ENCODE results near the gene DDX20. TPM values are rescaled to one million over a fixed set of nuclear protein-coding genes. Genes with fewer than 3 reads are reported as not detected.
A peak's percentile ranks its signal among the peaks of the same experiment; 100 is the strongest.

Gene DDX20
- total RNA-seq, 4 donors from 2014 or later, result 22.2 to 32.9 (median 29.2) TPM

- DNase-seq (no peak), ATAC-seq (no peak)
- intact Hi-C loops (cut with DNase I; ENCODE audit: low total_unique reads), result loop anchor here (1.0 to 10.0 kb wide), 4 partner anchors 12 to 623 kb away; partner anchors contain the start of genes CEPT1 and DRAM2
- no peaks in the 10 kb centered on the region for H3K9me3 ChIP-seq
- peaks cover 4 to 7% of the 10 kb centered on the region in 2 donors for H3K4me1 ChIP-seq
- H3K36me3 ChIP-seq, result peaks cover 0 to 47% of the 10 kb centered on the region in 2 donors
- H3K4me3 ChIP-seq, result no peak overlapping the region
- in situ Hi-C loops (cut with MboI; ENCODE audit: low sequenced_read_pairs in 4 of 4), result loop anchor here (5.0 to 25.0 kb wide), 5 partner anchors 103 to 631 kb away; partner anchors contain the start of genes CEPT1 (in 2 of the 4), DRAM2 (in 2 of the 4) and CHI3L2 (in 1 of the 4)
- no peaks in the 10 kb centered on the region for H3K27me3 ChIP-seq
- H3K27ac ChIP-seq, result peak overlapping the region in 3 of 4 donors; percentile 22 to 81 (median 69)
- no peak for TF ChIP-seq POLR2A (IDR thresholded peaks at IDR 0.05)
- TF ChIP-seq CTCF (IDR thresholded peaks at IDR 0.05 in 4 of 5, conservative IDR thresholded peaks at IDR 0.05 in 1 of 5), result no peak
Measured at GRCh38 chr1:111768023-111768422, 12.3 kb downstream of the DDX20 start.

GRCh38 chr1:111768625-111769024, 12.9 kb downstream of the DDX20 start:
- peaks cover 4 to 7% of the 10 kb centered on the region in 2 donors for H3K4me1 ChIP-seq
- H3K27me3 ChIP-seq, result no peaks in the 10 kb centered on the region
- ATAC-seq (no peak), DNase-seq (no peak)
- H3K9me3 ChIP-seq, result no peaks in the 10 kb centered on the region
- TF ChIP-seq POLR2A (IDR thresholded peaks at IDR 0.05) (no peak), CTCF (IDR thresholded peaks at IDR 0.05 in 4 of 5, conservative IDR thresholded peaks at IDR 0.05 in 1 of 5) (no peak)
- peaks cover 0 to 41% of the 10 kb centered on the region in 2 donors for H3K36me3 ChIP-seq
- H3K27ac ChIP-seq, result peak overlapping the region; percentile 69 to 81 (median 72)
- in situ Hi-C loops (cut with MboI; ENCODE audit: low sequenced_read_pairs in 4 of 4) (loop anchor here (5.0 to 25.0 kb wide), 5 partner anchors 104 to 631 kb away; partner anchors contain the start of genes CEPT1 (in 2 of the 4), DRAM2 (in 2 of the 4) and CHI3L2 (in 1 of the 4)), intact Hi-C loops (cut with DNase I; ENCODE audit: low total_unique reads) (loop anchor here (1.0 to 10.0 kb wide), 7 partner anchors 12 to 624 kb away; partner anchors contain the start of genes CEPT1 and DRAM2)
- no peak overlapping the region for H3K4me3 ChIP-seq

GRCh38 chr1:111769517-111770146, 13.9 kb downstream of the DDX20 start:
- intact Hi-C loops (cut with DNase I; ENCODE audit: low total_unique reads) (loop anchor here (1.0 to 10.0 kb wide), 6 partner anchors 54 to 625 kb away; partner anchors contain the start of genes CEPT1 and DRAM2), in situ Hi-C loops (cut with MboI; ENCODE audit: low sequenced_read_pairs in 4 of 4) (loop anchor here (5.0 to 25.0 kb wide), 5 partner anchors 105 to 632 kb away; partner anchors contain the start of genes CEPT1 (in 2 of the 4), CHI3L2 (in 2 of the 4) and DRAM2 (in 2 of the 4))
- peak; percentile 98 for ATAC-seq
- Histone ChIP-seq H3K27ac (peak overlapping the region; percentile 69 to 81 (median 72)), H3K4me1 (peaks cover 4 to 7% of the 10 kb centered on the region in 2 donors), H3K27me3 (no peaks in the 10 kb centered on the region), H3K9me3 (no peaks in the 10 kb centered on the region), H3K4me3 (peak overlapping the region in 1 of 4 donors; percentile 1), H3K36me3 (peaks cover 0 to 31% of the 10 kb centered on the region in 2 donors)
- TF ChIP-seq POLR2A (IDR thresholded peaks at IDR 0.05) (no peak), CTCF (IDR thresholded peaks at IDR 0.05 in 4 of 5, conservative IDR thresholded peaks at IDR 0.05 in 1 of 5) (peak; percentile 86 to 95 (median 87))
- peak; percentile 12 to 45 for DNase-seq

- H3K27ac ChIP-seq, result no peak overlapping the region
- H3K4me1 ChIP-seq, result peaks cover 4 to 7% of the 10 kb centered on the region in 2 donors
- no peak for DNase-seq
- intact Hi-C loops (cut with DNase I; ENCODE audit: low total_unique reads), result no loop called here
- no peak for ATAC-seq
- peaks cover 0 to 19% of the 10 kb centered on the region in 2 donors for H3K36me3 ChIP-seq
- H3K9me3 ChIP-seq, result no peaks in the 10 kb centered on the region
- H3K27me3 ChIP-seq, result no peaks in the 10 kb centered on the region
- H3K4me3 ChIP-seq, result no peak overlapping the region
- no peak for TF ChIP-seq POLR2A (IDR thresholded peaks at IDR 0.05)
- no peak for TF ChIP-seq CTCF (IDR thresholded peaks at IDR 0.05 in 4 of 5, conservative IDR thresholded peaks at IDR 0.05 in 1 of 5)
- in situ Hi-C loops (cut with MboI; ENCODE audit: low sequenced_read_pairs in 4 of 4), result loop anchor here in 2 of 4 donors (10.0 to 25.0 kb wide), 2 partner anchors 546 to 634 kb away; partner anchors contain the start of genes CEPT1 (in 2 of the 2), DRAM2 (in 2 of the 2) and CHI3L2 (in 1 of the 2)
Measured at GRCh38 chr1:111770916-111771315, 15.2 kb downstream of the DDX20 start.
